ENCODE measurements around the gene CNTN3.

The CNTN3 gene

DNA sequence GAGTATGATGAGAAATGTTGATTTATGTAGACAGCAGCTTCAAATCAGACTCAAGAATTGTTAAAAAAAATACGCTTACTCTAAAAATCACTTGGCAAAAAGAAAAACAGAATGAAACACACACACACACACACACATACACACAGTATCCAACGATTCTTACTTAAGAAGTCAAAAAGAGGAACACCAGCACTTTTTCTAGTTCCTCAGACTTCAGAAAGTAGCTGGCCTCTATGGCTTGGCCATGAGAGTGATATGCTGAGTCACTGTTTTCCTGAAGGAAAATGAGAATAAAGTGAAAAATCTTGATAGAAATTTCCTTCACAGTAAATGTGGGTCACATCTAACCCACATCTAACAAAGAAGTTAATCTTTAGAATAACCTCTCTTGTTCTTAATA is 22.1 kb downstream of the CNTN3 start:
- TF ChIP-seq, protein P1, sequence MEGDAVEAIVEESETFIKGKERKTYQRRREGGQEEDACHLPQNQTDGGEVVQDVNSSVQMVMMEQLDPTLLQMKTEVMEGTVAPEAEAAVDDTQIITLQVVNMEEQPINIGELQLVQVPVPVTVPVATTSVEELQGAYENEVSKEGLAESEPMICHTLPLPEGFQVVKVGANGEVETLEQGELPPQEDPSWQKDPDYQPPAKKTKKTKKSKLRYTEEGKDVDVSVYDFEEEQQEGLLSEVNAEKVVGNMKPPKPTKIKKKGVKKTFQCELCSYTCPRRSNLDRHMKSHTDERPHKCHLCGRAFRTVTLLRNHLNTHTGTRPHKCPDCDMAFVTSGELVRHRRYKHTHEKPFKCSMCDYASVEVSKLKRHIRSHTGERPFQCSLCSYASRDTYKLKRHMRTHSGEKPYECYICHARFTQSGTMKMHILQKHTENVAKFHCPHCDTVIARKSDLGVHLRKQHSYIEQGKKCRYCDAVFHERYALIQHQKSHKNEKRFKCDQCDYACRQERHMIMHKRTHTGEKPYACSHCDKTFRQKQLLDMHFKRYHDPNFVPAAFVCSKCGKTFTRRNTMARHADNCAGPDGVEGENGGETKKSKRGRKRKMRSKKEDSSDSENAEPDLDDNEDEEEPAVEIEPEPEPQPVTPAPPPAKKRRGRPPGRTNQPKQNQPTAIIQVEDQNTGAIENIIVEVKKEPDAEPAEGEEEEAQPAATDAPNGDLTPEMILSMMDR (IDR thresholded peaks at IDR 0.05; ENCODE audit: control extremely low read depth, extremely low read depth, low read depth, missing control alignments) = no peak
- ChIA-PET CTCF (no interaction called here), POLR2A (no interaction called here)
- no peak for DNase-seq (ENCODE audit: extremely low spot score)

DNA sequence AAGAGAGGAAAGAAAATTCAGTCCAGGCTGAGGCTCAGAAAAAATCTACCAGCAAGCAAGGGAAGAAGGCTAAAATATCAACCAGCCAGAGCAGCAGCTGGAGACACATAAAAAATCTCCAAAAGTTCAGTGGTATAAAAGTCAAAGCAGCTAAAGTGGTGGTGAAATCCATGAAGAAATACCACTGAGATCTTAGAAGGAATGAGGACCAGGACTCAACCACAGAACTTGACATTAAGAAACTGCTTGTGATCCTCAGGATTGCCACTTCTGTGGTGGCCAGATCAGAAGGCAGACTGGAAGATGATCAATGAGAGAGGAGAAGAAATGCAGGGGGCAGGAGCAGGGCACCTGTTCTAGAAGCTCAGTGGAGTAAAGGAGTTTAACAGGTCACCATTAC is 22.5 kb downstream of the CNTN3 start:
- no peak for DNase-seq (ENCODE audit: extremely low spot score)
- CTCF ChIA-PET = no interaction called here
- TF ChIP-seq, protein P1 (IDR thresholded peaks at IDR 0.05; ENCODE audit: control extremely low read depth, extremely low read depth, low read depth, missing control alignments) = no peak
- POLR2A ChIA-PET = no interaction called here

DNA sequence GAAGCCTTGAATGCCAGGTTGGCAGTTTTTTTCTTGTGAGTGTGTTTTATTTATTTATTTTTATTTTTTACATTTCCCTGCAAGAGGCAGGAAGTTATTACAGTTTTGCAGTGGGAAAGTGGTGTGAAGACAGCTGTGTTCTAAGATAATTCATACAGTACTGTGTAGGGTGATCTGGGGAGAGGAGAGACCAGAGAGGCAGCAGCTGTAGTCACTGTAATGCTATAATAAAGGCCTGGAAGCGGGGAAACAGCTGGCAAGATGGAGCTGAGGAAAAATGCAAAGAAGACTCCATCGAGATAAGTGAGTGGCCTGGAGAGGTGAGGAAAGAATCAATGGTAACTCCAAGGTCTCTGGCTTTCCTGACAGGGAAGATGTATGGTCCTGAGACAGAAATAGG is 23.1 kb downstream of the CNTN3 start:
- POLR2A ChIA-PET = no interaction called here
- no peak for DNase-seq (ENCODE audit: extremely low spot score)
- TF ChIP-seq, protein P1 (IDR thresholded peaks at IDR 0.05; ENCODE audit: control extremely low read depth, extremely low read depth, low read depth, missing control alignments) = no peak
- CTCF ChIA-PET = no interaction called here

GRCh38 chr3:74590620-74591262 is 23.7 kb downstream of the CNTN3 start:
- POLR2A ChIA-PET = no interaction called here
- TF ChIP-seq, protein P1 (IDR thresholded peaks at IDR 0.05; ENCODE audit: control extremely low read depth, extremely low read depth, low read depth, missing control alignments) = no peak

DNA sequence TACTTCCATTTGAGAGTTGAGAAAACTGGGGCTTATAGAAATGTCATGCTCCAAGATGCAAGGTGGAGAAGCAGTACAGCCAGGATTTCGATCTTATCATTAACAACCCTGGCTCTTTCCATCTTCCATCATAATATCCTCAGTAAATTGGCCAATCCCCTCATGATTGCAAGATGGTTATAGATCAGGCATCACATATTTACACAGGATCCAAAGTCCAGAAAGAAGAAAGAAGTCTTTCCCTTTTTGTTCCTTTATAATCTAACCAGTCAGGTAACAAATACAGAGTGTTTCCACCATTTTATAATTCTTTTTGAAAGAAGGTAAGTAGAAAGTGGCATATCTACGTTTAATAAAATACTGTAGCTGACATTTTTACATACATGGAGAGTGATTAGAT is 29.7 kb downstream of the CNTN3 start:
- ChIA-PET CTCF (no interaction called here), POLR2A (no interaction called here)
- no peak for DNase-seq (ENCODE audit: extremely low spot score)
- TF ChIP-seq, protein P1 (IDR thresholded peaks at IDR 0.05; ENCODE audit: control extremely low read depth, extremely low read depth, low read depth, missing control alignments) = no peak

More at GRCh38 chr3:74590620-74591262, 23.7 kb downstream of the CNTN3 start:
- CTCF ChIA-PET = no interaction called here
- DNase-seq (ENCODE audit: extremely low spot score) = no peak

- TF ChIP-seq, protein P1 (IDR thresholded peaks at IDR 0.05; ENCODE audit: control extremely low read depth, extremely low read depth, low read depth, missing control alignments) = no peak
- DNase-seq (ENCODE audit: extremely low spot score) = no peak
- POLR2A ChIA-PET = no interaction called here
- CTCF ChIA-PET = no interaction called here
Observed at GRCh38 chr3:74582982-74583381, 31.5 kb downstream of the CNTN3 start.

DNA sequence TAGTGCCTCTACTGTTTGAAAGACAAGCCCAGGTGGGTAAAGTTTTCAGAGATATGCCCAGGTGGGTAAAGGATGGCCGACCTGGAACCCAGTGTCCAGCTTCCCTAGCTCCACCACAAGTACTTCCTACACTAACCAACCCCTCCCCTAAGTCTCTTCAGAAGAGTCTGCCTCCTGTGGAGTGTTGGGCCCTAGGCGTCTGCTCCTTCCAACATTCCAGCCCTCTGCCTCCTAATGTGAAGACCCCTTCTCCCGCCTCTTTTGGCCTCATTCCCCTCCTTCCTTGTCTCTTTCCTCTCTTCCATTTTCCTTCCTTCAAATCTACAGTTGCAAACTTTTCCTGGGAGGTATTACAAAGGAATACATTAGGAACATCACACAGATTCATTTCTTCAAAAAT is 38.6 kb downstream of the CNTN3 start:
- ChIA-PET CTCF (no interaction called here), POLR2A (no interaction called here)
- no peak for DNase-seq (ENCODE audit: extremely low spot score)
- TF ChIP-seq, protein P1 (IDR thresholded peaks at IDR 0.05; ENCODE audit: control extremely low read depth, extremely low read depth, low read depth, missing control alignments) = no peak
